Body of pancreas (tissue), 4 donors: Measurements from ENCODE around the gene SLC44A1.

Source experiments
- POLR2A ChIP-seq, 3 donors: fragments of 450-650 bp; IDR thresholded peaks; one replicate each; pipeline ENCODE4 v1.6.1; 2016; ENCODE audit warnings: antibody characterized with exemption in 3 of 3, mild to moderate bottlenecking in 2 of 3
- TF ChIP-seq, protein P1 (sequence below), 7 experiments: fragments of 450-650 bp in 4 of 7; fragments of 200-600 bp in 3 of 7; sonication (generic) in 3 of 7; IDR thresholded peaks; one replicate each; pipeline ENCODE4 v1.5.1; 2016 to 2019; ENCODE audit warnings: antibody characterized with exemption in 7 of 7

DNA sequence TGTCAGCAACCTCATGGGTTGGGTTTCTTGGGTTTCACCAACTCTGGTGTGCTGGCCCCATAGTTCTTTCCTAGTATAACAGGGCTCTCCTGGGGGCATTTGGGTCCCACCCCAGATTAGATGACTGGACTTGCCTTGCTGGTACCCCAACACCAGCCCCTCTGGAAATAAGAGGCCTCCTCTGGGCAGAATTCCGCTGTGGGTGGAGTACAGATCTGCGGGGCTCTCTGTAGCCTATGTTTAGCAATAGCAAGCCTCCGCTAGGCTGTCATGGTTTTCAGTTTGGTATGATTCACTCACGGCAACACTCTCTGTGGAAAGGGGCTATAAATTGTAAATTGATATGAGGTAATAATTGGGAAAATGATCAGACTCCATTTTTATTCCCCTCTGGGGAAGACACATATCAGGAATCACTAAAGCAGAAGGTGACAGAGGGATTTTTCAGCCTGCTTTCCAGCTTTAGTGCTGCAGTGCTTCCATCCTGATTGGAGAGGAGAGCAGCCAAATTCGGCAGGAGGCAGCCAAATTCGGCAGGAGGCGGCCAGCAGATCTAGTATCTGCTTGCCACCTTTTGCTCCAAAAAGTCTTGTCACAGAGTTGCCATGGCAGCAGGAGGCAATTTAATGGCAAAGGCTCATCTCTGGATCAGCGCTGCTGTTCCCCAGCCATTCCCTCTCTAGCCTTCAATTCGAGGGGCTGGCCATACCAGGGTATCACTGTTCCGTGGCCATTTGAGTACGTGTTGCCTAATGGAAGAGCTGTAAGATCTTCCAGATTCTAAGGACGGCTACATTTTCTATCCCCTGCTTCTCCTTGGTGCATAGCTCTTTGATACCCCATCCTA, 84.6 kb downstream of the SLC44A1 start:
- no peak for TF ChIP-seq POLR2A (IDR thresholded peaks at IDR 0.05)
- TF ChIP-seq, protein P1, sequence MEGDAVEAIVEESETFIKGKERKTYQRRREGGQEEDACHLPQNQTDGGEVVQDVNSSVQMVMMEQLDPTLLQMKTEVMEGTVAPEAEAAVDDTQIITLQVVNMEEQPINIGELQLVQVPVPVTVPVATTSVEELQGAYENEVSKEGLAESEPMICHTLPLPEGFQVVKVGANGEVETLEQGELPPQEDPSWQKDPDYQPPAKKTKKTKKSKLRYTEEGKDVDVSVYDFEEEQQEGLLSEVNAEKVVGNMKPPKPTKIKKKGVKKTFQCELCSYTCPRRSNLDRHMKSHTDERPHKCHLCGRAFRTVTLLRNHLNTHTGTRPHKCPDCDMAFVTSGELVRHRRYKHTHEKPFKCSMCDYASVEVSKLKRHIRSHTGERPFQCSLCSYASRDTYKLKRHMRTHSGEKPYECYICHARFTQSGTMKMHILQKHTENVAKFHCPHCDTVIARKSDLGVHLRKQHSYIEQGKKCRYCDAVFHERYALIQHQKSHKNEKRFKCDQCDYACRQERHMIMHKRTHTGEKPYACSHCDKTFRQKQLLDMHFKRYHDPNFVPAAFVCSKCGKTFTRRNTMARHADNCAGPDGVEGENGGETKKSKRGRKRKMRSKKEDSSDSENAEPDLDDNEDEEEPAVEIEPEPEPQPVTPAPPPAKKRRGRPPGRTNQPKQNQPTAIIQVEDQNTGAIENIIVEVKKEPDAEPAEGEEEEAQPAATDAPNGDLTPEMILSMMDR (IDR thresholded peaks at IDR 0.05) = no peak
